ENCODE data around the gene CENPM. TPM values are rescaled to one million over a fixed set of nuclear protein-coding genes. Genes with fewer than 3 reads are reported as not detected.

The CENPM gene
- total and polyA plus RNA-seq, 9 of the 15 experiments (the other 6 are each of a cell fraction or from before 2014, with no cell fraction given): 11.3 to 67.7 (median 32.3) TPM

DNA sequence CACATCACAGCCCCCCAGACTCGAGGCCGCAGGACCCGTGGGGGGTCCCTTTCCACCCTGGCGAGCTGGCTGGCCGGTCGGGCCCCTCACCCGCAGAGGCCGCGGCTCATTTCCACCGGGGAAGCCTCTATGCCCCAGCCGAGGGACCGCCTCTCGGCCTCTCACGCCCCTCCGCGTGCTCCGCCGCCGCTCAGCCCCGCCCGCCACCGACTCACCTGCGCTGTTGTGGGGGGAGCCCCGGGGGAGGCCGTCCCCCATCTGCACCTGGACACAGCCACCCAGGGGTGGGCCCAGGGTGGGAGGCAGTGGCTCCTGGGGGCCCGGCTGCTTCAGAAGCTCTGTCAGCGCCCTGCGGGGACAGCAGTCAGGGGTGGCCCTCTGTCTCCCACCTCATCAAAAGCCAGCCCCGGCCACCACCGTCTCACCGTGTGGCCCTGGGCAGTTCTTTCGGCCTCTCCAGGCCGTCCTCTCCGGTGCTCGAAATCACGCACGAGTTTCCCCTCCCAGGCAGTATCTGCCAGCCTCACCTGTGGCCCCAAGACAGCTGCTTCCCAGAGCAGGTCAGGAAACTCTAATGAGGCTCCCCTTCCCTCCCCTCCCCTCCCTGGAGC lies 35.8 kb downstream of the CENPM start:
- no peak for ATAC-seq

DNA sequence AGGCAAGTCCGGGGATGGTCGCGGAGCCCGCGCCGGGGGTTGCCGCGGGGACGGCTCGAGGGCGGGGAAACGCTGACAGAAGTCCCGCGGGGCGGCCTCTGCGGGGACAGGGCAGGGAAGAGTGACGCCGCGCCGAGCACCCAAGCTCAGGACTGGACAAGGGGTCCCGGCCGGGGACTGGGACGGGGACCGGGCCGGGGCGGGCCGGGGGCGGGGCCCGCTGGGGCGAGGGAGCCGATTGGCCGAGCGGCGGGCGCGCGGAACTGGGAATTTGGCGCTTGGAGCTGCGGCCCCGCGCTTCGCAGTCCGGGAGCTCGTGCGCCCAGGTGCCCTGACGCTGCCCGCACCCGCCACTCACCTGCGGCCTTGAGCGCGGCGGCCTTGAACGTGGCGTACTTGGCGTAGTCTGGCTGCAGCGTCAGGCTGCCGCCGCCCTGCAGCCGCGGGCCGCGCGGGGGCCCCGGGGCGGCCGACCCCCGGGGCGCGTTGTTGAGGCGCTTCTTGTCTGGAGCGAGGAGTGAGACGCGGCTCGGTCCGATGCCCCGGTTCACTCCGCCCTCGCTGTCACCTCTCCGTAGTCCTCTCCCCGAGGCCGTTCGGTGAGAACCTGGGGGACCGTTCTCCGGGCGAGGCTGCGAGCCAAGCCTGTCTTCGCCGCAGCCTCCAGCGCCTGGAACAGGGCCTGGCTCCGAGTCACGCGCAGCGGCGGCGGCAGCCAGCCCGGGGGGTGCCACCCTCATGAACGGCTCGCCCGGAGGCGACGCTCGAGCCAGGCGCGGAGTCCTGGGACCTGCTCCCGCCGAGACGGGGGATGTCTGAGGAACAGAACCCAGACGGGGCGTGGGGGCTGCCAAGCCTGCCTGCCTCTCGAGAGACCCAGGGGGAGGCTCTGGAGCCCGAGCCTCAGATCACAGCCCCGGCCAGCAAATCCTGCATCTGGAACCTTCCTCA lies 36.6 kb downstream of the CENPM start:
- FAIRE-seq: no peak
- no peak overlapping the region for H2AFZ ChIP-seq (ENCODE audit: low read depth, low read length)
- ATAC-seq: no peak

More for the DNA sequence above, 35.8 kb downstream of the CENPM start:
- TF ChIP-seq POLR2G (IDR thresholded peaks at IDR 0.05; ENCODE audit: low read depth, low read length) (0 out of 2 replicates have a peak, but pooled peaks have one; percentile 5), DNMT1 (IDR thresholded peaks at IDR 0.05) (no peak)
- H3K4me3 ChIP-seq: no peak overlapping the region
- no peaks in the 10 kb centered on the region for H3K79me2 ChIP-seq (ENCODE audit: control insufficient read depth, insufficient read depth, low read length)
- no peak overlapping the region for H2AFZ ChIP-seq (ENCODE audit: low read depth, low read length)
- H3K27ac ChIP-seq (ENCODE audit: extremely low read depth, low read depth, low read length): no peak overlapping the region
- 0 out of 5 replicates have a peak, but pooled peaks cover 0 to 4% of the 10 kb centered on the region in 2 experiments for H3K27me3 ChIP-seq (ENCODE audit: control insufficient read depth in 2 of 2, insufficient read depth in 2 of 2, low read length in 2 of 2)
- POLR2A ChIA-PET: interaction anchor here (0.6 to 2.2 kb wide), 3 partner anchors 12 to 25 kb away, joined by 3 to 7 read pairs (median 4); no protein-coding TSS in a partner anchor
- BruUV-seq (replicated peaks): no TSS peak
- no peaks in the 10 kb centered on the region for H3K9me3 ChIP-seq (replicated peaks; ENCODE audit: control insufficient read depth, insufficient read depth, low read depth, low read length)
- in situ Hi-C loops (cut with MboI) (no loop called here), intact Hi-C loops (cut with micrococcal nuclease) (no loop called here)
- DNase-seq (ENCODE audit: extremely low read depth in 1 of 4, low spot score in 3 of 4) (no peak), FAIRE-seq (no peak)
- H3K4me2 ChIP-seq (ENCODE audit: insufficient read depth, low read length): no peak overlapping the region
- no peaks in the 10 kb centered on the region for H3K9me1 ChIP-seq (ENCODE audit: control insufficient read depth, insufficient read depth, low read length)
- H3K4me1 ChIP-seq (replicated peaks in 1 of 2; ENCODE audit: control insufficient read depth in 2 of 2, insufficient read depth in 2 of 2, low read length in 2 of 2): peaks cover 2 to 34% of the 10 kb centered on the region in 2 experiments; a peak in 3 of 5 replicates
- no peak overlapping the region for H3K9ac ChIP-seq (ENCODE audit: insufficient read depth in 1 of 2, low read depth in 2 of 2, low read length in 2 of 2)
- peaks cover 12% of the 10 kb centered on the region; the same call in 2 of the 3 replicates for H3K36me3 ChIP-seq (ENCODE audit: control insufficient read depth, insufficient read depth, low read length)
- H4K20me1 ChIP-seq (replicated peaks; ENCODE audit: control insufficient read depth, insufficient read depth, low read length): peaks cover 17% of the 10 kb centered on the region; the same call in 1 of the 2 replicates
- CTCF ChIA-PET (ENCODE audit: low intra/inter-chr PET ratio): no interaction called here
- WGBS (ENCODE audit: insufficient coverage, low coverage, missing lambda C conversion rate): 65% methylated on average over 16 of the region's 37 CpGs

More for the DNA sequence above, 36.6 kb downstream of the CENPM start:
- Histone ChIP-seq H4K20me1 (replicated peaks; ENCODE audit: control insufficient read depth, insufficient read depth, low read length) (peaks cover 17% of the 10 kb centered on the region; the same call in 1 of the 2 replicates), H3K9me3 (replicated peaks; ENCODE audit: control insufficient read depth, insufficient read depth, low read depth, low read length) (no peaks in the 10 kb centered on the region), H3K36me3 (ENCODE audit: control insufficient read depth, insufficient read depth, low read length) (peaks cover 15% of the 10 kb centered on the region; the same call in 2 of the 3 replicates), H3K4me3 (no peak overlapping the region), H3K27ac (ENCODE audit: extremely low read depth, low read depth, low read length) (no peak overlapping the region), H3K4me2 (ENCODE audit: insufficient read depth, low read length) (no peak overlapping the region), H3K4me1 (replicated peaks in 1 of 2; ENCODE audit: control insufficient read depth in 2 of 2, insufficient read depth in 2 of 2, low read length in 2 of 2) (peaks cover 0 to 30% of the 10 kb centered on the region in 2 experiments; a peak in 3 of 5 replicates), H3K27me3 (ENCODE audit: control insufficient read depth in 2 of 2, insufficient read depth in 2 of 2, low read length in 2 of 2) (no peaks in the 10 kb centered on the region), H3K9me1 (ENCODE audit: control insufficient read depth, insufficient read depth, low read length) (no peaks in the 10 kb centered on the region), H3K9ac (ENCODE audit: insufficient read depth in 1 of 2, low read depth in 2 of 2, low read length in 2 of 2) (no peak overlapping the region), H3K79me2 (ENCODE audit: control insufficient read depth, insufficient read depth, low read length) (no peaks in the 10 kb centered on the region)
- BruUV-seq (replicated peaks): no TSS peak
- intact Hi-C loops (cut with micrococcal nuclease) (no loop called here), in situ Hi-C loops (cut with MboI) (no loop called here)
- no peak for TF ChIP-seq LEF1 (IDR thresholded peaks at IDR 0.05)
- no peak for TF ChIP-seq ZNF778 (CRISPR knock-in tag; IDR thresholded peaks at IDR 0.05)
- TF ChIP-seq KHSRP (IDR thresholded peaks at IDR 0.05): no peak
- TF ChIP-seq PHB (CRISPR knock-in tag; IDR thresholded peaks at IDR 0.05): no peak
- peak; percentile 36; the same call in 1 of the 2 replicates for TF ChIP-seq POLR2G (IDR thresholded peaks at IDR 0.05; ENCODE audit: low read depth, low read length)
- no peak for TF ChIP-seq ZNF586 (CRISPR knock-in tag; conservative IDR thresholded peaks at IDR 0.05)
- TF ChIP-seq, protein P1, sequence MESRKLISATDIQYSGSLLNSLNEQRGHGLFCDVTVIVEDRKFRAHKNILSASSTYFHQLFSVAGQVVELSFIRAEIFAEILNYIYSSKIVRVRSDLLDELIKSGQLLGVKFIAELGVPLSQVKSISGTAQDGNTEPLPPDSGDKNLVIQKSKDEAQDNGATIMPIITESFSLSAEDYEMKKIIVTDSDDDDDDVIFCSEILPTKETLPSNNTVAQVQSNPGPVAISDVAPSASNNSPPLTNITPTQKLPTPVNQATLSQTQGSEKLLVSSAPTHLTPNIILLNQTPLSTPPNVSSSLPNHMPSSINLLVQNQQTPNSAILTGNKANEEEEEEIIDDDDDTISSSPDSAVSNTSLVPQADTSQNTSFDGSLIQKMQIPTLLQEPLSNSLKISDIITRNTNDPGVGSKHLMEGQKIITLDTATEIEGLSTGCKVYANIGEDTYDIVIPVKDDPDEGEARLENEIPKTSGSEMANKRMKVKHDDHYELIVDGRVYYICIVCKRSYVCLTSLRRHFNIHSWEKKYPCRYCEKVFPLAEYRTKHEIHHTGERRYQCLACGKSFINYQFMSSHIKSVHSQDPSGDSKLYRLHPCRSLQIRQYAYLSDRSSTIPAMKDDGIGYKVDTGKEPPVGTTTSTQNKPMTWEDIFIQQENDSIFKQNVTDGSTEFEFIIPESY (CRISPR knock-in tag; IDR thresholded peaks at IDR 0.05): peak; percentile 33; the same call in 1 of the 2 replicates
- DNase-seq (ENCODE audit: extremely low read depth in 1 of 4, low spot score in 3 of 4): no peak
- CTCF ChIA-PET (ENCODE audit: low intra/inter-chr PET ratio): no interaction called here
- POLR2A ChIA-PET: interaction anchor here (0.6 kb wide), 1 partner anchor 11 kb away, joined by 4 read pairs; no protein-coding TSS in a partner anchor
- WGBS (ENCODE audit: insufficient coverage, low coverage, missing lambda C conversion rate): 86% methylated on average over 11 of the region's 112 CpGs

Measured in K562 (cell line).